Retinal pigment epithelial cell (primary cell): ENCODE measurements around the gene MVP.
"Not testable (repeated sequence)": the region's sequence is repeated elsewhere in the genome, so short reads cannot be mapped to it uniquely, and the experiment has no call there.

Experiments used
- DNase-seq: peaks from one replicate; pipeline ENCODE4 v3.0.0-alpha.2; 2010; ENCODE audit warnings: low read depth
- H3K4me3 ChIP-seq: 2 replicates; pipeline ENCODE4 v1.5.1; 2011; ENCODE audit warnings: mild to moderate bottlenecking, low read length, control low read depth, moderate library complexity
- TF ChIP-seq, protein P1 (sequence below): conservative IDR thresholded peaks from 2 replicates; pipeline ENCODE4 v1.5.1; 2011; ENCODE audit warnings: low read depth, low read length, control low read depth, inconsistent platforms

Gene MVP

DNA sequence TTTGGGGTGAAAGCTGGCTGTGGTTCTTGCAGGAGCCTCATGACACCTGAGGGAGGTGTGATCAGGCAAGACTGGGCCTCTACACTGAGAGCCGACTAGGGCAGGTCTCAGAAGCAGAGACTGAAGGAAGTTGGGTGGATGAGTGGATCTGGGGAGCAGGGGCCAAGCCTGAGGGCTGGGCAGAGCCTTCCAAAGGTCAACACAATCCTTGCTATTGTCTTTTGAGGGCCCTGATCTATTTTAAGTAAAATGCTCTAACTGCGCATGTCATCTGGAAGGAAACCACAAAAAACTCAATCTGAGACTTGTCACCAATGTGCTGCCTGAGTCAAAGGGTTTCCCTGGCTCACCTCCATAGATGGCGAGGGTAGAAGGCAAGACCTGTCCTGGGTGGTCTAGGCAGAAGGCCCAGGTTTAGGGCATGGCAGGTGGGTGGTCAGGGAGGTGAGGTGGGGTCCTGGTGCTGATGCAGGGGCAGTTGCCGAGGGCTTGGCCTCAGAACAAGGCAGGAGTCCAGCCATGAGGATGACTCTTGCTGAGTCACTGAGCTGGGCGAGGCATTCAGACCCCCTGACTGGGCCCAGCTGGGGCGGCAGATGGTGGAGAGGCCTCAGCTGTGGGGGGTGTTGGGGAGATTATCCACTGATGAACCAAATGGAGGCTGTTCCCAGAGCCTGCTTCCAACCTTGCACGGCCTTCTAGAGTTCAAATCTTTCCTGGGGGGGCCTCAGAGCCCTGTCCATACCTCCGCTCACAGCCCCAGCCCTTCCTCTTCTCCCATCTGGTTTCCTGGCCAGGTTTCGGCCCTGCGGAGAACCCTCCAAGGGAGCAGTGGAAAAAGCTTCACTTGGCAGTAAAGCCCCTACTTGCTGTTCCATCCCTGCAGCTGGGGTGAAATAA, 5.1 kb downstream of the MVP start:
- DNase-seq = no peak
- no peak overlapping the region for H3K4me3 ChIP-seq
- TF ChIP-seq, protein P1, sequence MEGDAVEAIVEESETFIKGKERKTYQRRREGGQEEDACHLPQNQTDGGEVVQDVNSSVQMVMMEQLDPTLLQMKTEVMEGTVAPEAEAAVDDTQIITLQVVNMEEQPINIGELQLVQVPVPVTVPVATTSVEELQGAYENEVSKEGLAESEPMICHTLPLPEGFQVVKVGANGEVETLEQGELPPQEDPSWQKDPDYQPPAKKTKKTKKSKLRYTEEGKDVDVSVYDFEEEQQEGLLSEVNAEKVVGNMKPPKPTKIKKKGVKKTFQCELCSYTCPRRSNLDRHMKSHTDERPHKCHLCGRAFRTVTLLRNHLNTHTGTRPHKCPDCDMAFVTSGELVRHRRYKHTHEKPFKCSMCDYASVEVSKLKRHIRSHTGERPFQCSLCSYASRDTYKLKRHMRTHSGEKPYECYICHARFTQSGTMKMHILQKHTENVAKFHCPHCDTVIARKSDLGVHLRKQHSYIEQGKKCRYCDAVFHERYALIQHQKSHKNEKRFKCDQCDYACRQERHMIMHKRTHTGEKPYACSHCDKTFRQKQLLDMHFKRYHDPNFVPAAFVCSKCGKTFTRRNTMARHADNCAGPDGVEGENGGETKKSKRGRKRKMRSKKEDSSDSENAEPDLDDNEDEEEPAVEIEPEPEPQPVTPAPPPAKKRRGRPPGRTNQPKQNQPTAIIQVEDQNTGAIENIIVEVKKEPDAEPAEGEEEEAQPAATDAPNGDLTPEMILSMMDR = no peak

DNA sequence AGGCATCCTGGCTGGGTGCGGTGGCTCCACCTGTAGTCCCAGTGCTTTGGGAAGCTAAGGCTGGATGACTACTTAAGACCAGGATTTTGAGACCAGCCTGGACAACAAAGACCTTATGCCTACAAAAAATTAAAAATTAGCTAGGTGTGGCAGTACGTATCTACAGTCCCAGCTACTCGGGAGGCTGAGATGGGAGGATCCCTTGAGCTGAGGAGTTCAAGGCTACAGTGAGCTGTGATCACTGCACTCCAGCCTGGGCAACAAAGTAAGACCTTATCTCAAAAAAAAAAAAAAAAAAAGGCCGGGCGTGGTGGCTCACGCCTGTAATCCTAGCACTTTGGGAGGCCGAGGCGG, 6.1 kb downstream of the MVP start:
- no peak for DNase-seq
- H3K4me3 ChIP-seq = no peak overlapping the region
- TF ChIP-seq, protein P1 = no peak

DNA sequence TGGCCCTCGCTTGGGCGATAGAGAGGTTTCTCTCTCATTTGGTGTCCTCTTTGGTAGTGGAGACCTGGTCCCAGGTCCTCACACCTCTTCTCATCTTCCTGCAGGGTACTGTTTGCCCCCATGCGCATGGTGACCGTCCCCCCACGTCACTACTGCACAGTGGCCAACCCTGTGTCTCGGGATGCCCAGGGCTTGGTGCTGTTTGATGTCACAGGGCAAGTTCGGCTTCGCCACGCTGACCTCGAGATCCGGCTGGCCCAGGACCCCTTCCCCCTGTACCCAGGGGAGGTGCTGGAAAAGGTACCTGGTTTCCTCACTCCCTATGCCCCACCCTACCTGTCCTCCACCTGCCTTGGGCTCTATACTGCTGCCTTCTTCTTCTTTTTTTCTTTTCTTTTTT, 10.5 kb downstream of the MVP start:
- TF ChIP-seq, protein P1 = no peak
- H3K4me3 ChIP-seq = no peak overlapping the region
- DNase-seq = no peak

DNA sequence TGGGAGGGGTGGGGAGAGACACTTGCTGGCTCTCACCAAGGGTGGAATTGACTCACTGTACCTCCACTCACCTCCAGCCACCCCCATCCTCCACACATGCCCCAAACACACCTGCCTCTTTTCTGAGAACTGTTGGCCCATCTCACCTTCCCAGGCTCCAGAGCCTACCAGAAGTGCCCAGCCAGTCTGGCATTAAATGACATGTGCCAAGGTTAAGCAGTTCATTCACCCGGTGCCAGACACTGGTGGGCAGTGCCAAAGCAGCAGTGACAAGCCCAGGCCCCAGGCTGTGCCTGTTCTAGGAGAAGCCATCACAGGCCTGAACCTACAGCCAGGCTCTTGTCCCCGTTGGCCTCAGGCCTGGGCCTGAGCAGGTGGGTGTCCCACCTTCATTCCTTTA, 11.2 kb downstream of the MVP start:
- no peak overlapping the region for H3K4me3 ChIP-seq
- TF ChIP-seq, protein P1 = no peak
- no peak for DNase-seq

DNA sequence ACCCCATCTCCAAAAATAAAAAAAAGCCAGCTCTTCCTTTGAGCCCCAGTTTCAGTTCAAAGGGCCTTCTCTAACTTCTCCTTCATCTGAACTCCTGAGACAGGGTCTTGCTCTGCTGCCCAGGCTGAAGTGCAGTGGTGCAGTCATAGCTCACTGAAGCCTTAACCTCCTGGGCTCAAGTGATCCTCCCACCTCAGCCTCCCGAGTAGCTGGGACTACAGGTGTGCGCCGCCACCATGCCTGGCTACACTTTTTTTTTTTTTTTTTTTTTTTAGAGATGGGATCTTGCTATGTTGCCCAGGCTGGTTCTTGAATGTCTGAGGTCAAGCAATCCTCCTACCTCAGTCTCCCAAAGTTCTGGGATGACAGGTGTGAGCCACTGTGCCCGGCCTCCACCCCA, 13.0 kb downstream of the MVP start:
- not testable (repeated sequence) for H3K4me3 ChIP-seq, DNase-seq

DNA sequence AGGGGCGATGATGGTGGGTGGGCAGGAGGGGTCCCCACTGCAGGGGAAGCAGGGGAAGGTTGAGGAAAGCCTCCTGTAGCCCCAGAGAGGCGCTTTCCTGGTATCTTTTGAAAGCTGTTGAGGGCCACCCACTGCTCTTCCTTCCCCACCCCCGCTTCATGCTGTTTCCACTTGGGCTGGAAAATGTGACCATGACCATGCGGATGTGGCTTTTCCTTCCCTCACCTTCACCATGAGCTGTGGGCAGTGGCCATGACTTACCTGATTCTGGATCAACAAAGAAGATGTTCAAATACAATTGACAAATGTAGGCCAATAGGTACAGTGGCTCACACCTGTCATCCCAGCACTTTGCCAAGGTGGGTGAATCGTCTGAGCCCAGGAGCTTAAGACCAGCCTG, 13.8 kb downstream of the MVP start:
- no peak for DNase-seq
- no peak overlapping the region for H3K4me3 ChIP-seq
- TF ChIP-seq, protein P1 = no peak

DNA sequence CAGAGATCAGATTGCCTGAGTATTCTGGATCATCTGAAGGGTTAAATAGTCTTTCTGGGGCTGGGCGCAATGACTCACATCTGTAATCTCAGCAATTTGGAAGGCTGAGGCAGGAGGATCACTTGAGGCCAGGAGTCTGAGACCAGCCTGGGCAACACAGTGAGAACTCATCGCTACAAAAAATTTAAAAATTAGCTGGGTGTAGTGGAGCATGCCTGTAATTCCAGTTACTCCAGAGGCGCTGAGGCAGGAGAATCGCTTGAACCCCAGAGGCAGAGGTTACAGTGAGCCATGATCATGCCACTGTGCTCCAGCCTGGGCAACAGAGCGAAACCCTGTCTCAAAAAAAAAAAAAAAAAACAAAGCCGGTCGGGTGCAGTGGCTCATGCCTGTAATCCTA, 15.7 kb downstream of the MVP start:
- TF ChIP-seq, protein P1 = no peak
- H3K4me3 ChIP-seq = no peak overlapping the region
- DNase-seq = no peak
